HG02571 (cell line): ENCODE results near the gene POLR3E.
A peak's percentile ranks its signal among the peaks of the same experiment; 100 is the strongest.

Experiments used
- ATAC-seq: cut with Tn5 transposase; IDR thresholded peaks from one replicate; pipeline ENCODE4 v1.9.1; 2021; ENCODE audit warnings: mild to moderate bottlenecking, moderate library complexity; ENCODE audit not compliant: unreplicated experiment

The POLR3E gene, protein sequence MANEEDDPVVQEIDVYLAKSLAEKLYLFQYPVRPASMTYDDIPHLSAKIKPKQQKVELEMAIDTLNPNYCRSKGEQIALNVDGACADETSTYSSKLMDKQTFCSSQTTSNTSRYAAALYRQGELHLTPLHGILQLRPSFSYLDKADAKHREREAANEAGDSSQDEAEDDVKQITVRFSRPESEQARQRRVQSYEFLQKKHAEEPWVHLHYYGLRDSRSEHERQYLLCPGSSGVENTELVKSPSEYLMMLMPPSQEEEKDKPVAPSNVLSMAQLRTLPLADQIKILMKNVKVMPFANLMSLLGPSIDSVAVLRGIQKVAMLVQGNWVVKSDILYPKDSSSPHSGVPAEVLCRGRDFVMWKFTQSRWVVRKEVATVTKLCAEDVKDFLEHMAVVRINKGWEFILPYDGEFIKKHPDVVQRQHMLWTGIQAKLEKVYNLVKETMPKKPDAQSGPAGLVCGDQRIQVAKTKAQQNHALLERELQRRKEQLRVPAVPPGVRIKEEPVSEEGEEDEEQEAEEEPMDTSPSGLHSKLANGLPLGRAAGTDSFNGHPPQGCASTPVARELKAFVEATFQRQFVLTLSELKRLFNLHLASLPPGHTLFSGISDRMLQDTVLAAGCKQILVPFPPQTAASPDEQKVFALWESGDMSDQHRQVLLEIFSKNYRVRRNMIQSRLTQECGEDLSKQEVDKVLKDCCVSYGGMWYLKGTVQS

GRCh38 chr16:22297114-22297870 is at the start of gene POLR3E:
Gene POLR3E, plus strand, starts transcription at chr16:22297409. Its CDS starts 5,560 bp downstream, at chr16:22302969.
- ATAC-seq, result peak; percentile 81

- no peak for ATAC-seq
Observed at GRCh38 chr16:22250522-22250921, 46.7 kb upstream of the POLR3E start.

GRCh38 chr16:22252317-22252716 is 44.9 kb upstream of the POLR3E start:
- no peak for ATAC-seq

DNA sequence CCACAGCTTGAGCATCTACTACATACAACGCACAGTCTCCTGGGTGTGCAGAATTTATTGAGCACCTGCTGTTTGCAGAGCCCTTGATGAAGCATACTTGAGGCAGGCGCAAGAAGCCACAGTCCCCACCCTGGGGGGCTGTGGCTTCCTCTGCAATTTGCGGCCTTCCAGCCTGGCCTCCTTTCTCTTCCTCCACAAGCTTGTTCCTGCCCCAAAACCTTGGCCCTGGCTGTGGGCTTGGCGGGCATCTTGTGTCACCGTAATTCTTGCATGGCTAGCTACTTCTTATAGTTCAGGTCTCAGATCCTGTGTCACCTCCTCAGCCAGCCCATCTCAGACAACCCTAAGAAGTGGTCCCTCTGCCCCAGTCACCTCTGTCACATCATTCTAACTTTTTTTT is 43.9 kb upstream of the POLR3E start:
- no peak for ATAC-seq

GRCh38 chr16:22255335-22255734 is 41.9 kb upstream of the POLR3E start:
- no peak for ATAC-seq

GRCh38 chr16:22257440-22257839 is 39.8 kb upstream of the POLR3E start:
- ATAC-seq, result no peak

GRCh38 chr16:22260490-22260889 is 36.7 kb upstream of the POLR3E start:
- no peak for ATAC-seq

DNA sequence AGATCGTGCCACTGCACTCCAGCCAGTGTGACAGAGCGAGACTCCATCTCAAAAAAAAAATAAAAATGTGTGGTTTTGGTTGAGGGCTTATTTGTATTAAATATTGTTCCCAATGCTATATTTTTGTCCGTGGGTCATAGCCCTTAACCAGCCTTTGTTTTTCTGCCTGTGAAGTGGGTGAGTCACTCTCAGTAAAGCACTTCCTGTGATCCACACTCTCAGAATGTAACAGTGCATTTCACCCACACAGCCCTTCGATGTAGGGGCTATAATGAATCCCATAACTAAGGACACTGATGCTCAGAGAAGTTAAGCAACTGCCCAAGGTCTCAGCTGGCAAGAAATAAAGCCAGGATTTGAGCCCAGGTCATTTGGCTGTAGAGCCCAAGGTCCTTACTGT is 34.7 kb upstream of the POLR3E start:
- no peak for ATAC-seq

DNA sequence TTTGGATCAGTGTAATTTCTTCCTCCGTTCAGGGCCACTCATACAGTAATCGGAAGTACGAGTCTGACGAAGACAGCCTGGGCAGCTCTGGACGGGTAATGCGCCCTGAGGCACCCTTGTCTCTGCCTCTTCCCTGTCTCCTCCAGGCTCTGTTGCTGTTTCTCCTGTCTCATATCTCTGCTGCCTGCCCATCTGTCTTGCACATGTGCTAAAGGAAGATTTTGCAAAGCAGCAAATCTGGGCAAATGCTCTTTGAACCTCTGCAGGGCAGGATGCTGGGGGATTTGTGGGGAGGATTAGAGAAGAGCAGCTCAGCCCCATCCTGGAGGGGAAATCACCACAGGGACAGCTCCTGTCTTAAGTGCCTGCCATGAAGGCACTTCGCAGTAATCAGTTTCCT is 32.4 kb upstream of the POLR3E start:
- ATAC-seq, result no peak

DNA sequence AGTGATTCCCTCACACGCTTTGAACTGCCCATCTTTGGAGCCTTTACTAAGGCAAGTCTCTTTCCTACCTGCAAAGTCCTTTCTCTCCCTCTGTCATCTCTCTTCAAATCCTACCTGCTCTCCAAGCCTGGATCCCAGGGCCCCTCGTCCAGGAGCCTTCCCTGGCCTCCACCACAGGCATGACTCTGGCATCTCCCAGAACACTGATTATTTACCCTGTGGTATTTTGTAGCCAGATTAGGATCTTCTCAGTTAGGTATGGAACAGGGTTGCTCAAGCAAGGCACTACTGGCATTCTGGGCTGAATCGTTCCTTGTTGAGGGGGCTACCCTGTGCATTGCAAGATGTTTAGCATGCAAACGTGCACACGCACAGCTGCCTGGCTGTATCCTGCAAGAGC is 31.9 kb upstream of the POLR3E start:
- ATAC-seq, result no peak

DNA sequence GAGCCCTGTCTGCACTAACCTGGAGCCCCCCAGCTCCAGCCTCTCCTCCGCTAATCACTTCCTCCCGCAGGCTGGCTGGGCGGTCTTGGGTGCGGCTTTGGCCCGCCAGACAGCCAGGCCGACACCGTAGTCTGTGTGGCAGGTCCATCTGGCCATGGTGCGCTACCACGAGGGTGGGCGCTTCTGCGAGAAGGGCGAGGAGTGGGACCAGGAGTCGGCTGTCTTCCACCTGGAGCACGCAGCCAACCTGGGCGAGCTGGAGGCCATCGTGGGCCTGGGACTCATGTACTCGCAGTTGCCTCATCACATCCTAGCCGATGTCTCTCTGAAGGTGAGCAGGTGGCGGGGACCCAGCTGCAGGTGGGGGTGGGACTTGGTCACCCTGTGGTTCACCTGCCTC is 30.7 kb upstream of the POLR3E start:
- ATAC-seq, result no peak

- ATAC-seq, result no peak
Observed at GRCh38 chr16:22267764-22268163, 29.4 kb upstream of the POLR3E start.

- no peak for ATAC-seq
Observed at GRCh38 chr16:22270525-22270924, 26.7 kb upstream of the POLR3E start.

DNA sequence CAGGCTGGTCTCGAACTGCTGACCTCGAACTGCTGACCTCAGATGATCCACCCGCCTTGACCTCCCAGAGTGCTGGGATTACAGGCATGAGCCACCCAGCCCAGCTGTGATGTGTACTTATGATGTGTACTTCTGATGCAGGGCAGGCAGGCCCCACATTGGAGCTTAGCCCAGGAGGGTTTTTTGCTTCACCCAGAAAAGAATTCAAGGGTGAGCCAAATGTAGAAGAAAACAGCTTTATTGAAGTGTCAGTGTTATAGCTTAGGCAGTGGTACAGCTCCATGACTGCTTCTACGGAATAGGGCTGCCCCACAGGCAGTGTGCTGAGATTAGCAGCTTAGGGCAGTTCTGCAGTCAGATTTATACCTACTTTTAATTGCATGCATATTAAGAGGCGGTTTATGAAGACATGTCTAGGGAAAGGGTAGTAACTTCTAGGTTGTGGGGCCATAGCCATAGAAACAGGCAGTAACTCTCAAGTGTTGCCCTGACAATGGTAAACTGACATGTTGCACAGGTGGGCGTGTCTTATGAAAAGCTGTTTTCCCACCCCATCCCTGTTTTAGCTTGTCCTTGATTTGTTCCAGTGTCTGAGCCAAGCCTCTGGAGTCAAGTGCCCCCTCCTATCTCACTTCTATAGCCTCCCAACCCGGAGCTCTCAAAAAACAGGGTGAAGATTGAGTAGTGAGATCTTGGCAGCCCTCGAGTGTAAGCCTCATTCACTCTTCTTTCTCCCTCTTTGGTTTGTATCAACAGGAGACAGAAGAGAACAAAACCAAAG is 24.1 kb upstream of the POLR3E start:
- no peak for ATAC-seq

DNA sequence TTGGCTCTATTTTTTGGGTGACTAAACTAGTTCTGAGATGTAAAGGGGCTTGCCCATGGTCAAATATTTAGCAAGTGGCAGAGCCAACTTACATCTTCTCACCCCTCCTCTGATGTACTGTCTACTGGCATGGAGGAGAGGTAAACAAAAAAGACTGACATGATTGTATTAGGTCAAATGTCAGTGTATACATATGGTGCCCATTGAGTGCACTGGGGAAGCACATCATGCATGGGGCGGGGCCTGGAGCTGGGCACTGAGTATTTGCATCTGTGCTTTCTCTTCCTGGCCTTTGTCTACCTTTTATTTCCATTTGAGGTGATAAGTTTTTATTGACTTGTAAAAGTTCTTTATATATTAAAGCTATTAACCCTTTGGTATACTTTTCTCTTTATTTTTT is 22.3 kb upstream of the POLR3E start:
- no peak for ATAC-seq

GRCh38 chr16:22278441-22279230 is 18.6 kb upstream of the POLR3E start:
- ATAC-seq, result no peak

DNA sequence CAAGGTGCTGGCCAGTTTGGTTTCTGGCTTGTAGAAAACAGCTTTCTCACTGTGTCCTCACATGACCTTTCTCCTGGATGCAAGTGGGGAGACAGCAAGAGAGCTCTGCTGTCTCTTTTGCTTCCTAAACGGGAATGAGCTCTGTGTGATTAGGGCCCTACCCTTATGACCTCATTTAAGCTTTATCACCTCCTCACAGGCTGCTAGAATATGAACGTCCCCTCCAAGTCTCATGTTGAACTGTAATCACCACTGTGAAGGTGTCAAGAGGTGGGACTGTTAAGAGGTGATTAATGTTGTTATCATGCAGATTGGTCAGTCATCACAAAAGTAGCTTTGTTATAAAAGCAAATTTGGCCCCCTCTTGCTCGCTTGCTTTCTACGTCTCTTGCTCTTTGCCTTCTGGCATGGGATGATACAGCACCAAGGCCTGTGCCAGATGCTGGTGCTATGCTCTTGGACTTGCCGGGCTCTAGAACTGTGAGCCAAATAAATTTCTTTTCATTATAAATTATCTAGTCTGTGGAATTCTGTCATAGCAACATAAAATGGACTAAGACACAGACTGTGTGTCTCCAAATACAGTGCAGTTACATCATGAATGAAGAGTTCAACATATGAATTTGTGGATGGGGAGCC is 14.8 kb upstream of the POLR3E start:
- no peak for ATAC-seq

DNA sequence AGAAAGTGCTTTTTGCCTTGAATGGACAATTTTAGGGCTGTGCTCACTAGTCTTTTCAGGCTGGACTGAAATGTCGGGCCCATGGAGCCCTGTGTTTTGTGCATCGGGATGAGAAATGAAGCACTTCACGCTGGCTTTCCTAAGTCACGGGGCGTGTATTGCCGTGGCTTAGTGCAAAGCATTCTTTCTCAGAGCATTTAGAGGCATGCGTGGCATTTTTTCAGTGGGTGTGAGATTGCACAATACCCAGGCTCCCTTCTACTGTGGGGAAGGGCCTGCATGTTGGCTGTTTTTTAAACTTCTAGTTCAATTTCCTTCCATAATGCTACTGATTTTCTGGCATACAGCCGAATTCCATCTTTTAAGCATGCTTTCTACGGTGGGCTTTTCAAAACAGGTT is 12.6 kb upstream of the POLR3E start:
- no peak for ATAC-seq

GRCh38 chr16:22285080-22285479 is 12.1 kb upstream of the POLR3E start:
- no peak for ATAC-seq

DNA sequence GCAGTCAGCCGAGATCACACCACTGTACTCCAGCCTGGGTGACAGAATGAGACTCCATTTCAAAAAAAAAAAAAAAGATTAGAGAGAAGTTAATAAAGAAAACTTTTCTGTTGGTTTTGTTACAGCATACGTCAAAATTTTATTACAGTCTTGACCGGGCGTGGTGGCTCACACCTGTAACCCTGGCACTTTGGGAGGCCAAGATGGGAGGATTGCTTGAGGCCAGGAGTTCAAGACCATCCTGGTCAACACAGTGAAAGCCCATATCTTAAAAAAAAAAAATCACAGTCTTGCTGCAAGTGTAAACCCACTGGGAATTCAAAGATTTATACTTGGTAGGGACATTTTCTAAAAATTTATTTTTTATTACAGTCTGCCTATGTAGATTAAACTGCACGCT is 6.2 kb upstream of the POLR3E start:
- ATAC-seq, result no peak
